Dedifferentiated amniotic fluid mesenchymal stem cell (primary cell): ENCODE results near the gene ATP8B3.

Experiments
- DNase-seq: peaks from one replicate; pipeline ENCODE4 v3.0.0-alpha.2; 2016; ENCODE audit errors: extremely low spot score

The ATP8B3 gene

GRCh38 chr19:1746401-1747284 lies 65.4 kb downstream of the ATP8B3 start:
- DNase-seq: no peak

GRCh38 chr19:1745589-1746031 lies 66.5 kb downstream of the ATP8B3 start:
- DNase-seq: no peak

- DNase-seq: no peak
Observed at GRCh38 chr19:1744822-1745563, 67.1 kb downstream of the ATP8B3 start.

GRCh38 chr19:1744133-1744665 lies 67.9 kb downstream of the ATP8B3 start:
- DNase-seq: no peak

- DNase-seq: no peak
Observed at GRCh38 chr19:1742989-1743696, 68.9 kb downstream of the ATP8B3 start.

- no peak for DNase-seq
Observed at GRCh38 chr19:1739960-1740629, 72.0 kb downstream of the ATP8B3 start.

- DNase-seq: no peak
Observed at GRCh38 chr19:1736927-1737326, 75.1 kb downstream of the ATP8B3 start.

GRCh38 chr19:1736280-1736679 lies 75.8 kb downstream of the ATP8B3 start:
- no peak for DNase-seq

- no peak for DNase-seq
Observed at GRCh38 chr19:1734321-1734966, 77.6 kb downstream of the ATP8B3 start.
